Right cardiac atrium (tissue), 5 donors: Measurements from ENCODE around the gene RCOR1. TPM values are rescaled to one million over a fixed set of nuclear protein-coding genes. Genes with fewer than 3 reads are reported as not detected.

Experiments
- ATAC-seq, 2 donors: fragments of 200-7000 bp; cut with Tn5 transposase; one replicate each; pipeline versions ENCODE4 v1.8.0 to v1.9.1; 2020; ENCODE audit warnings: moderate library complexity in 2 of 2, mild to moderate bottlenecking in 1 of 2
- DNase-seq, 3 donors: peaks; one replicate each; pipeline ENCODE4 v3.0.0-alpha.2; 2020
- H3K27ac ChIP-seq: one replicate; pipeline ENCODE4 v1.5.1; 2013; ENCODE audit warnings: mild to moderate bottlenecking, low read length, control low read depth, moderate library complexity
- H3K27me3 ChIP-seq: one replicate; pipeline ENCODE4 v1.6.1; 2013; ENCODE audit not compliant: control insufficient read depth, insufficient read depth
- H3K4me1 ChIP-seq: one replicate; pipeline ENCODE4 v1.6.1; 2013; ENCODE audit warnings: low read length; ENCODE audit not compliant: control insufficient read depth, insufficient read depth
- H3K4me3 ChIP-seq: one replicate; pipeline ENCODE4 v1.5.1; 2013; ENCODE audit warnings: low read length, control low read depth
- H3K9me3 ChIP-seq: one replicate; pipeline ENCODE4 v1.6.1; 2013; ENCODE audit warnings: low read length; ENCODE audit not compliant: control insufficient read depth
- WGBS: extraction: QIAGEN DNeasy Blood & Tissue Kit; methylation state at CpG from one replicate; pipeline ENCODE4 v1.1.7; 2013; 5-methylcytosine and 5-hydroxymethylcytosine counted together
- intact Hi-C, 4 donors: fragments of 100-400 bp; cut with DNase I; formaldehyde crosslinking; loops; one replicate each; pipeline versions ENCODE4 v1.11.0 to v1.14.0; 2022 to 2023
- polyA plus RNA-seq: library from polyadenylated mRNA; stranded (reverse); fragments of 200-250 nt; gene quantifications from one replicate; pipeline ENCODE4 v1.2.3, GENCODE V29; 2013
- total RNA-seq, 4 donors: library from RNA; stranded (reverse); fragmentation: NEBNext Ultra II Directional; extraction: Animal tissue kit (Norgen Biotek cat#: 25700); gene quantifications; one replicate each; pipeline ENCODE4 v1.2.1, GENCODE V29; 2021
- donor health status: healthy with polysubstance abuse.
- donor health status: DM: no; HTN: yes; CAD: no.
- donor health status: DM: no; HTN: no; CAD: no.
- donor health status: DM: no; HTN: yes; CAD: no; lungs with severe emphysema.
- donor health status: DM: yes; HTN: yes; CAD: no.

Gene RCOR1
- total and polyA plus RNA-seq, 5 donors, result 4.4 to 14.4 (median 13.0) TPM

DNA sequence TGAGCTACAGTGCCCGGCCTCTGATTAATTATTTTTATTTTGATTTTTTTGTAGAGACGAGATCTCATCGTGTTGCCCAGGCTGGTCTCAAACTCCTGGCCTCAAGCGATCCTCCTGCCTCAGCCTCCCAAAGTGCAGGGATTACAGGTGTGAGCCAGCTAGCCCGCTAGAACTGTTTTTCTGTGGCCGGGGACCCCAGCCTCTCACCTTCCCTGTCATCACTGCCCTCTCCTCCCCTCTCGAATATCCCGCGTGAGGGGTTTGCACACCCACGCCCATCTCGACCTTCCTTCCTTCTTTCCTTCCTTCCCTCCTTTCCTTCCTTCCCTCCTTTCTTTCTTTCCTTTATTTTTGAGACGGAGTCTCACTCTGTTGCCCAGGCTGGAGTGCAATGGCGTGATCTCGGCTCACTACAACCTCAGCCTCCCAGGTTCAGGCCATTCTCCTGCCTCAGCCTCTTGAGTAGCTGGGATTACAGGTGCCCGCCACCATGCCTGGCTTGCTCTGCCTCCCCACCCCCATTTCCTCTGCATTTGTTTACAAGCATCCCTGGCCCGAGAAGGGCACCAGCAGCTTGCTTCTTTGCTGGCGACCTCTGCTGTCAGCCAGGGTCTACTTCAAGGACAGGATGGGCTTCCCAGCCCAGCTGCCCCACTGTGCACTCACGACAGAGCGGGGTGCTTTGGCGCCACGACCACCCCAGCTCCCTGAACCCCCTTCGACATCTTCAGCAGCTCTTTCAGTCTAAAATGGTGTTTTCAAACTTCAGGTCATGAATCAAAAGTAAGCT, 180.5 kb downstream of the RCOR1 start:
- Histone ChIP-seq H3K27me3 (no peaks in the 10 kb centered on the region), H3K27ac (no peak overlapping the region), H3K4me1 (no peaks in the 10 kb centered on the region), H3K4me3 (no peak overlapping the region), H3K9me3 (no peaks in the 10 kb centered on the region)
- ATAC-seq, result no peak
- no peak for DNase-seq
- WGBS, result 67% methylated on average over 22 of the region's 22 CpGs
- intact Hi-C loops, result loop anchor here in 3 of 4 donors (10.0 kb wide), 2 partner anchors 142 to 152 kb away; partner anchors contain the start of gene AMN (in 1 of the 3)

DNA sequence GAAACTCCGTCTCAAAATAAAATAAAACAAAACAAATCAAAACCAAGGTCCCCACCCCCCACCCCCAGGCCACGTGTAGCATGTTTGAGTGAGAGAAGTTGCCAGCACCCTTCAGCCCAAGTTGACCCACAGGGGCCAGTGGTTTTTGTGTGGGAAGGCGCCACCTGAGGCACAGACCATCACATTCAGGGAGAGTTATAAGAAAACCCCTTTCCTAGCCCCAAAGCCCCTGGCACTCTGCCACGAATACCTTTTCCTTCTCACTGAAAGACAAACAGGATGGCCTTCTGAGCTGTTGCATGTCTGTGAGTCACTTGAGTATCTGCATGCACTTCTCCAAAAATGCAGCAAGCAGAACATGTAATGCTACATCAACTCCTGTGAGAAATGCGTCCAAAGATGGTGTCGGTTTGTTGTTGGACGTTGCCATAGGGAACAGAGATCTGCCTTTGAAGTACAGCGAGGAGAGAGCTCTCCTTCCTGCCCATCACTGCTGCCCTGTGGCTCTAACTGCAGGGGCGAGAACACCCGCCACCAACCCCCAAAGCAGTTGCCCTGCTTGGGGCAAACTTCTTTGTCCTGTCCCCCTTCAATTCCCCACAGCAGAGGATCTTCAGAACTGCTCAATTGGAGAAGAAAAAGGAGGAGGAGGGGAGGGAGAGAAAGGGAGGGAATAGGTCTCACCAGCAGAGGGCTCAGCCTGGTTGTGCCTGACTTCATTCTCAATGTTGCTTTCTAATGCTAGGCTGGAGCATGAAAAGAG, 182.1 kb downstream of the RCOR1 start:
- H3K4me1 ChIP-seq, result no peaks in the 10 kb centered on the region
- DNase-seq (peak in 2 of 3 donors; percentile 32 to 57), ATAC-seq (peak; percentile 62 to 63)
- H3K4me3 ChIP-seq, result no peak overlapping the region
- H3K9me3 ChIP-seq, result no peaks in the 10 kb centered on the region
- no peaks in the 10 kb centered on the region for H3K27me3 ChIP-seq
- 41% methylated on average over 10 of the region's 10 CpGs for WGBS
- intact Hi-C loops, result loop anchor here in 3 of 4 donors (10.0 kb wide), 2 partner anchors 140 to 150 kb away; partner anchors contain the start of gene AMN (in 1 of the 3)
- no peak overlapping the region for H3K27ac ChIP-seq

DNA sequence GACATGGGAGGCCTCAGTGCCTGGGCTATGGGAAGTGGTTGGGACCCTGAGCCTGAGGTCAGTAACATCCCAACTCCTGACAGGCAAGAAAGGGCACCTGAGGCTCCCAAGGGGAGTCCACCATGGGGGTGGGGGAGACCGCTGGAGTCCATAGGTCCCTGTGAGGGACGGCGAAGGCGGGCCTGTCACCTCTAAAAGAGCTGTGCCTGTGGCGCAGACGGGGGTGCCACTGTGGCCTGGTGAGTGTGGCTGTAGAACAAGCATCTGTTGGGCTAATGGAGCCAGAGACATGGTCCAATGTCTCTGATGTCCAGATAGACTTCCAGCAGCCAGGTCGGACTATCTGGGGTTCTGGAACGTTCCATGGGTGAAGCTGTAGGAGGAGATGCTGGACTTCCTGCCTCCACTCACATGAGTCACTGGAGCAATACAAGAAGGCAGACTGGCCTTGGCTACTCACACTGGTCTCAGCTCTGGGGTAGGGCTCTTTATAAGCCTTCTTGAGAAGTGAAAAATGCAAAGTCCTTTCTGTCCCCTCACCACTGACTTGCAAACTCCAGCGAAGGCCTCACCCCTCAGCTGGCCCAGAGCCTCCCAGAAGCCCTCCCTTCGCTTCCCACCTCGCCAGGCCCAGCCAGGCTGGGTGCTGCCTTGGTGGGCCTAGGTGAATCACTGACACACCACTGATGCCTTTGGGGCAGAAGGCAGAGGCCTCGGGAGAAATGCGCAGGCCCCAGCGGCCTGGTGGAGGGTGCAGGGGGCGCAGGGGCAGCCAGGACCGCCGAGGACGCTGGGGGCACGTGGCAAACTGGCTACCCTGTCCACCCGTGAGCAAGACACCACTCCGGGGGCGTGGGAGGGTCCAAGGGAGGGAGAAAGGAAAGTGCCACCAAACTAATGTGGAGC, 183.7 kb downstream of the RCOR1 start:
- 86% methylated on average over 22 of the region's 22 CpGs for WGBS
- H3K27me3 ChIP-seq, result no peaks in the 10 kb centered on the region
- peak; percentile 3 to 76 for ATAC-seq
- intact Hi-C loops, result loop anchor here in 3 of 4 donors (10.0 kb wide), 2 partner anchors 139 to 149 kb away; partner anchors contain the start of gene AMN (in 1 of the 3)
- no peak overlapping the region for H3K4me3 ChIP-seq
- no peaks in the 10 kb centered on the region for H3K4me1 ChIP-seq
- peak in 2 of 3 donors; percentile 31 to 53 for DNase-seq
- H3K27ac ChIP-seq, result no peak overlapping the region
- H3K9me3 ChIP-seq, result no peaks in the 10 kb centered on the region

DNA sequence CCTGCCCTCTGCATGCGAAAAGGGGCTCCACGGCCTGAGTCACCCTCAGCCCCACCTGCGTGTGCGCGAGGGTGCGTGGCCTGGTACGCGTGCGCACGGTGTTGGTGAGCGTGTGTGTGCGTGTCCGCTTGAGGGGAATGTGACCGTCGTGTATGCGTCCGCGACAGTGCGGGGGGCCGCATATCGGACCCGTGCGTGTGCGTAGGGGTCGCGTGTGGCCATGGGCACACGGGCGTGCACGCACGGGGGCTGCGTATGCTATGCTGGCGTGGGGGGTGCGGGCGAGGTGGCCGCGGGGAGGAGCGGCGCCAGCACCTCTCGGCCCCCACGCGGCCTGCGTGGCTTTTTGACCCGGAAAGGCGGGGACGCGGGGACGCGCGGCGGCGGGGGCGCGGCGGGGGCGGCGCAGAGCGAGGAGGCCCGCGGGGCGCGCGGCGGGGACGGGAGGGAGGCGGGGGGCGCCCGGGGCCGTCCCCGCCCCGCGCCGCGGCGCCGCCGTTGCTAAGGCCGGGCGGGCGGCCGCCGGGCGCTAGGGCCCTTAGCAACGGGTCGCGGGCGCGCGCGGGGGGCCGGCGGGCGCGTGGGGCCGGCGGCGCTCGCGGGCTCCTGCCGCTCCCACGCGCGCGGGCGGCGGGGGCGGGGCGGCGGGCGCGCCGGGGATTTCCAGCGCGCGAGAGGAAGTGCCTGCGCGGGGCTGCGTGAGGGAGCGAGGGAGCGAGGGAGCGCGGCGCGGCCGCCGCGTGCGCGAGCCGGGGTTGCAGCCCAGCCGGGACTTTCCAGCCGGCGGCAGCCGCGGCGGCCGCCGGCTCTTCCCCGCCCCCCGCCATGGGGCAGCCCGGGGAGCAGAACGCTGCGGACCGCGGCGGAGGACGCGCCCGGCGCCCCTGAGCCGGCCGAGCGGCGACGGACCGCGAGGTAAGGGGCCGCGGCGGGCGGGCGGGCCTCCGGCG, 184.6 kb downstream of the RCOR1 start, which contains the start of gene TRAF3:
Gene TRAF3, plus strand, starts transcription at position 689 of the 950 bp plus-strand sequence. CDS start 92,753 bp downstream, outside the sequence.
- H3K4me1 ChIP-seq, result no peaks in the 10 kb centered on the region
- peak within 1 kb of the TSS; percentile 5 for H3K27ac ChIP-seq
- H3K27me3 ChIP-seq, result no peaks in the 10 kb centered on the region
- intact Hi-C loops, result loop anchor here in 3 of 4 donors (10.0 kb wide), 2 partner anchors 138 to 148 kb away; partner anchors contain the start of gene AMN (in 1 of the 3)
- 13% methylated on average over 160 of the region's 163 CpGs for WGBS
- H3K4me3 ChIP-seq, result peak within 1 kb of the TSS; percentile 96
- H3K9me3 ChIP-seq, result no peaks in the 10 kb centered on the region
- peak; percentile 57 to 81 for ATAC-seq
- peak; percentile 75 to 91 (median 89) for DNase-seq

DNA sequence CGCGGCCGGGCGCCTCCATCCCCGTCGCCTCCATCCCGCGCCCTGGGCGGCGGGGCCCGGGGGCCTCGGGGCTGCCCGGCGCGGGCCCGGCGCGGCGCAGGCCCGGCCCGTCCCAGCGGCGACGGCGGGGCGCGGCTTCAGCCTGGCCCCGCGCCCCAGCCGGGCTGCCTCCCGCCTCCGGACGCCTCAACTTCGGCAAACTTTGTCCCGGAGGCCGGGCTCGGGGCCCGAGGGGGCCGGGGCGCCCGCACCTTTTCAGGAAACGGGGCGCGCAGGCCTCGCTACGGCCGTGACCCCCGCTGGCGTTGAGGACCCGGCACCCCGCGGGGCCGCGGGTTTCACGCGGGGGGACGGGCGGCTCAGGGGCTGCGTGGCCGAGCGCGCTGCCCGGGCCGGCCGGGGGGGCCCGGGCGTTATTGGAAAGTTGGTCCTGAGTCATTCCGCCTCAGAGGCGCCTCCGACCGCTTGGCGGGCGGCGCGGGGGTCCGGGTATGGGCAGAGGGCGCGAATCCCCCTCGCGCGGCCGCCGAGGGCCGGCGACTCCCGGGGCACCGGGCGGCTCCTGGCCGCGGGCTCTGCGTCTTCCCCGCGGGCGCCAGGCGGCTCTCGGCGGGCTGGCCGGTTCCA, 185.4 kb downstream of the RCOR1 start:
- intact Hi-C loops, result loop anchor here in 3 of 4 donors (10.0 kb wide), 2 partner anchors 137 to 147 kb away; partner anchors contain the start of gene AMN (in 1 of the 3)

DNA sequence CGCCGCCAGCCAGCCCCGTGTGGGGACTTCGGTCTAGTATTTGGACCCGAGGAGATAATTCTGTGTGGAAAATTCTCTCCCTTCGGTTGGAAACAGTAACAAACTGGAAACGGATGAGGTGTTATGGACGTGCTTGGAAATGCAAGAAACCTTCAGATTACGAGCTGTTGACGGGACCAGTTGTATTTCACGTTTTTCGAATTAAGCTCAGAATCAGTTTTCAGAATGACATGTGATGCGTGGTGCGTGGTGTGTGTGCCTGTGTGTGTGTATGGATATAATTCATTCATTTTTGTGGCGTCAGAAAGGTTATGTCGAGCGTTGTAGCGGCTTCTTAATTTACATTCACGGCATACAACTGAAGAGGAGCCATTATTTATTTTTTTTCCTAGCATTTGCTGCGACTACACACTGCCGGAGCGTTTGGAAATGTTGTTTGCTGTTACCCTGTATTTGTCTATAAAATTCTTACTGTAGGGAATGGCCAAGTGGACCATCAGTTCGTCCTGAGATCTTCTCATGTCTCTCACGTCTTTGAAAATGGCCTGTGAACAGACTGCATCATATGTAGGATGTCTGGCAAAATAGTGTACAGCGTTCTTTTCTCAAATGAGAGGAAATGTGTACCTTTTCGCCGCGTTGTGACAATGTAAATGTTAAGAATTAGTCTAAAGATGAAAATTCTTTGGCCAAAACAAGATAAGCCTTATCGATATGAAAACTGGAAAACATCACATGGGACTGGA, 186.1 kb downstream of the RCOR1 start:
- H3K27ac ChIP-seq, result peak overlapping the region; percentile 5
- ATAC-seq (no peak), DNase-seq (no peak)
- no peaks in the 10 kb centered on the region for H3K27me3 ChIP-seq
- H3K4me1 ChIP-seq, result no peaks in the 10 kb centered on the region
- peak overlapping the region; percentile 96 for H3K4me3 ChIP-seq
- no peaks in the 10 kb centered on the region for H3K9me3 ChIP-seq
- intact Hi-C loops, result loop anchor here in 3 of 4 donors (10.0 kb wide), 2 partner anchors 136 to 146 kb away; partner anchors contain the start of gene AMN (in 1 of the 3)
- WGBS, result 7% methylated on average over 29 of the region's 29 CpGs

More for the DNA sequence above, 185.4 kb downstream of the RCOR1 start:
- Histone ChIP-seq H3K27me3 (no peaks in the 10 kb centered on the region), H3K4me1 (no peaks in the 10 kb centered on the region), H3K4me3 (peak overlapping the region; percentile 96), H3K27ac (peak overlapping the region; percentile 5), H3K9me3 (no peaks in the 10 kb centered on the region)
- ATAC-seq (peak; percentile 7 to 51), DNase-seq (peak in 1 of 3 donors; percentile 66)
- under 1% methylated on average over 98 of the region's 98 CpGs for WGBS

DNA sequence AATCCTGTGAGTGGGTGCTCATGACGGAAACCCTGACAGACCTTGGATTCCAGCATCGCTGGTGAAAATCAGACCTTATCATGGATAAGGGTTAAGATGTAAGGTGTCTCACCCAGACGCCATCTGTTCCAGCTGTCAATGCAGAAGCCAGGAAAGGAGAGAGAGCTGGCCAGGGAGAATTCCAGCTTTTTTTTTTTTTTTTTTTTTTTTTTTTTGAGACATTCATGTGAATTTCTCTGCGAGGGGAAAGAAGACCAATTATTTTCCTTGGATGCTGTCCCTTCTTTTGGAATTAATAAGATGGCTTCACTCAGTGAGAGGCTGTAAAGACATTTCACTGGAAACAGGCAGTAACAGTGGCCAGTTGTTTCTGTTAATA, 186.6 kb downstream of the RCOR1 start:
- Histone ChIP-seq H3K4me1 (no peaks in the 10 kb centered on the region), H3K27ac (no peak overlapping the region), H3K4me3 (no peak overlapping the region), H3K9me3 (no peaks in the 10 kb centered on the region), H3K27me3 (no peaks in the 10 kb centered on the region)
- DNase-seq, result no peak
- ATAC-seq, result no peak
- intact Hi-C loops, result loop anchor here in 3 of 4 donors (10.0 kb wide), 2 partner anchors 136 to 146 kb away; partner anchors contain the start of gene AMN (in 1 of the 3)
- WGBS, result 40% methylated on average over 4 of the region's 4 CpGs

- H3K4me3 ChIP-seq, result no peak overlapping the region
- no peaks in the 10 kb centered on the region for H3K9me3 ChIP-seq
- 80% methylated on average over 13 of the region's 13 CpGs for WGBS
- ATAC-seq, result no peak
- no peak for DNase-seq
- no peaks in the 10 kb centered on the region for H3K4me1 ChIP-seq
- intact Hi-C loops, result loop anchor here in 3 of 4 donors (10.0 kb wide), 2 partner anchors 135 to 145 kb away; partner anchors contain the start of gene AMN (in 1 of the 3)
- H3K27ac ChIP-seq, result no peak overlapping the region
- H3K27me3 ChIP-seq, result no peaks in the 10 kb centered on the region
Observed at GRCh38 chr14:102779574-102780315, 187.3 kb downstream of the RCOR1 start.
